NCI-H1092 (cell line): ENCODE results near the gene KRI1.
"Not testable (repeated sequence)": the region's sequence is repeated elsewhere in the genome, so short reads cannot be mapped to it uniquely, and the experiment has no call there.

ENCODE experiments used
- DNase-seq: peaks from one replicate; lab custom pipeline; 2025; lab: John Stamatoyannopoulos, UW

Gene KRI1

GRCh38 chr19:10550336-10550735 lies 15.5 kb downstream of the KRI1 start:
- DNase-seq: no peak

- no peak for DNase-seq
Measured at GRCh38 chr19:10549733-10550132, 16.1 kb downstream of the KRI1 start.

- no peak for DNase-seq
Measured at GRCh38 chr19:10548746-10549276, 17.0 kb downstream of the KRI1 start.

GRCh38 chr19:10546817-10547216 lies 19.0 kb downstream of the KRI1 start:
- DNase-seq: no peak

- no peak for DNase-seq
Measured at GRCh38 chr19:10544753-10545251, 21.0 kb downstream of the KRI1 start.

GRCh38 chr19:10544242-10544752 lies 21.5 kb downstream of the KRI1 start:
- no peak for DNase-seq

- DNase-seq: peak; percentile 48
Measured at GRCh38 chr19:10543420-10544241, 22.2 kb downstream of the KRI1 start, which contains the start of gene ATG4D. Gene ATG4D, plus strand, starts transcription at chr19:10543904. Its CDS starts 187 bp downstream, at chr19:10544091.

- DNase-seq: no peak
Measured at GRCh38 chr19:10543059-10543419, 22.8 kb downstream of the KRI1 start.

- not testable (repeated sequence) for DNase-seq
Measured at GRCh38 chr19:10539016-10539415, 26.8 kb downstream of the KRI1 start.

GRCh38 chr19:10538204-10538983 lies 27.4 kb downstream of the KRI1 start:
- DNase-seq: no peak

GRCh38 chr19:10537668-10538067 lies 28.1 kb downstream of the KRI1 start:
- no peak for DNase-seq

GRCh38 chr19:10535613-10536012 lies 30.2 kb downstream of the KRI1 start:
- no peak for DNase-seq

GRCh38 chr19:10533646-10534386 lies 32.0 kb downstream of the KRI1 start:
- no peak for DNase-seq

- DNase-seq: no peak
Measured at GRCh38 chr19:10532457-10532856, 33.4 kb downstream of the KRI1 start.

GRCh38 chr19:10526887-10527286 lies 38.9 kb downstream of the KRI1 start:
- DNase-seq: not testable (repeated sequence)

- no peak for DNase-seq
Measured at GRCh38 chr19:10525636-10526035, 40.2 kb downstream of the KRI1 start.

- DNase-seq: no peak
Measured at GRCh38 chr19:10523135-10523636, 42.6 kb downstream of the KRI1 start.

GRCh38 chr19:10521461-10522171 lies 44.2 kb downstream of the KRI1 start:
- DNase-seq: no peak

- no peak for DNase-seq
Measured at GRCh38 chr19:10520652-10521318, 45.0 kb downstream of the KRI1 start.

GRCh38 chr19:10519421-10519820 lies 46.4 kb downstream of the KRI1 start:
- no peak for DNase-seq
